ENCODE data around the gene USP53.

Gene USP53

DNA sequence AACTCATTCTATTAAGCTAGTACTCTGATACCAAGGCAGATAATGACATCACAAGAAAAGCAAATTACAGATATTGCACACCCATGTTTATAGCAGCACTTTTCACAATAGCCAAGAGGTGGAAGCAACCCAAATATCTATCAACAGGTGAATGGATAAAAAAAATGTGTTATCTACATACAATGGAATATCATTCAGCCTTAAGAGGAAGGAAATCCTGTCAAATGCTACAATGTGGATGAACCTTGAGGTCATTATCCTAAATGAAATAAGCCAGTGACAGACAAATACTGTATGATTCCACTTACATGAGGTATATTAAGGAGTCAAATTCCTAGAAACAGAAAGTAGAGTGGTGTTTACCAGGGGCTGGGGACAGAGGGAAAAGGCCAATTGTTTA lies 95.1 kb downstream of the USP53 start:
- TF ChIP-seq, protein P1, sequence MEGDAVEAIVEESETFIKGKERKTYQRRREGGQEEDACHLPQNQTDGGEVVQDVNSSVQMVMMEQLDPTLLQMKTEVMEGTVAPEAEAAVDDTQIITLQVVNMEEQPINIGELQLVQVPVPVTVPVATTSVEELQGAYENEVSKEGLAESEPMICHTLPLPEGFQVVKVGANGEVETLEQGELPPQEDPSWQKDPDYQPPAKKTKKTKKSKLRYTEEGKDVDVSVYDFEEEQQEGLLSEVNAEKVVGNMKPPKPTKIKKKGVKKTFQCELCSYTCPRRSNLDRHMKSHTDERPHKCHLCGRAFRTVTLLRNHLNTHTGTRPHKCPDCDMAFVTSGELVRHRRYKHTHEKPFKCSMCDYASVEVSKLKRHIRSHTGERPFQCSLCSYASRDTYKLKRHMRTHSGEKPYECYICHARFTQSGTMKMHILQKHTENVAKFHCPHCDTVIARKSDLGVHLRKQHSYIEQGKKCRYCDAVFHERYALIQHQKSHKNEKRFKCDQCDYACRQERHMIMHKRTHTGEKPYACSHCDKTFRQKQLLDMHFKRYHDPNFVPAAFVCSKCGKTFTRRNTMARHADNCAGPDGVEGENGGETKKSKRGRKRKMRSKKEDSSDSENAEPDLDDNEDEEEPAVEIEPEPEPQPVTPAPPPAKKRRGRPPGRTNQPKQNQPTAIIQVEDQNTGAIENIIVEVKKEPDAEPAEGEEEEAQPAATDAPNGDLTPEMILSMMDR (IDR thresholded peaks at IDR 0.05; ENCODE audit: low read length, missing control alignments) = no peak
- DNase-seq (ENCODE audit: low read depth) = no peak
- no peak overlapping the region for H3K4me3 ChIP-seq (replicated peaks; ENCODE audit: low read depth, low read length)

DNA sequence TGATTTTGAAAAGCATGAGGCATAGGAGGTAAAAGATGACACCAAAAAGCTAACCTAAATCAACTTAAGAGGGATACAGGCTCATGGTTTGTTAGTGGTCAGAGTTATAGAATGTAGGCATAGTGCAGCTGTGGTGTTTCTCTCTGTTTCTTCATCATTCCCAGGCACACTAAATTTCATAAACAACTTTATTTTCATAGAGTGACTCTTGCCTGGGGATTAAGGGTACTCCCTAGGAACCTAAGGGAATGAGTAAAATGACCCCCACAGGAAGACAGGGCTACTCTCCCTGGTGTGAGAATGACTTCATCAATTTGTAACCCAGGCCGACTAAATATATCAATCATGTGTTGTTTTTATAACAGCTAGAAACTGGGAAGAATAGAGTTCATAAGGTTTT lies 98.3 kb downstream of the USP53 start:
- DNase-seq (ENCODE audit: low read depth) = no peak
- no peak overlapping the region for H3K4me3 ChIP-seq (replicated peaks; ENCODE audit: low read depth, low read length)
- TF ChIP-seq, protein P1 (IDR thresholded peaks at IDR 0.05; ENCODE audit: low read length, missing control alignments) = no peak

DNA sequence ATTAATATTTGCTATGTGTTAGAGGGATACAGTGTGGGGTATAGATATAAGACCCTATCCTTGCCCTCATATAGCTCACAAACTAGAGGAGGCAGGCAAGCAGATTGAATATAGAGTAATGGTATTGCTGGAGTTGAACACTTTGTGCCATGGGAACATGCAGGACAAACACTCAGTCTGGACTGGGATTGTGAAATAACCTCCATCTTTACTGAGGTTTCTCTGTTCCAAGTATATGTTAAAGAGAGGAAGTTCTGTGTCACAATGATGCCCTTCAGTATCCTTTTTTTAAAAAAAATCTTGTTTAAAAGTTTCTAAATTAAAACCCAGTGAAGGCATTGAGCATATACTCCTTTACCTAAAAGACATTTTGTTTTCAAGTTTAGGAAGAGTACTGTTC lies 100.7 kb downstream of the USP53 start:
- TF ChIP-seq, protein P1 (IDR thresholded peaks at IDR 0.05; ENCODE audit: low read length, missing control alignments) = no peak
- DNase-seq (ENCODE audit: low read depth) = peak; percentile 21
- H3K4me3 ChIP-seq (replicated peaks; ENCODE audit: low read depth, low read length) = no peak overlapping the region

DNA sequence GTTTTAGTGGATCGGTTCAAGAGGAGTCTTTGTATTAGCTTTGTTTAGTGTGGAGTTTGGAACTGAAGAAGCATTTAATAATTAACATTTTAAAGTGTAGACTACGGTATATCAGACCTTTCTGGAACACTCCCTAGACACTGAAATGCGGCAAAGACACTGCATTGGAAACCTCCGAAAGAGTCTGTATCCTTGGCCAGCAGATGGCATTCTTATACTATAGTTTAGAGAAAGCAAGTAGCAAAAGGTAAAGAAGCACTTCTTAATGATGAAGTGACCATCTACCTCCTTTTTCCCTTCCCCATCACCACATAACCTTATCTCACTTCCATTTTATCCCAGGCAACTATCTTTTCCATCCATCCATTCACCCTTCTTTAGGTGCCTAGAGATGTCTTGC lies 101.8 kb downstream of the USP53 start:
- TF ChIP-seq, protein P1 (IDR thresholded peaks at IDR 0.05; ENCODE audit: low read length, missing control alignments) = peak; percentile 61
- DNase-seq (ENCODE audit: low read depth) = peak; percentile 67
- H3K4me3 ChIP-seq (replicated peaks; ENCODE audit: low read depth, low read length) = no peak overlapping the region

DNA sequence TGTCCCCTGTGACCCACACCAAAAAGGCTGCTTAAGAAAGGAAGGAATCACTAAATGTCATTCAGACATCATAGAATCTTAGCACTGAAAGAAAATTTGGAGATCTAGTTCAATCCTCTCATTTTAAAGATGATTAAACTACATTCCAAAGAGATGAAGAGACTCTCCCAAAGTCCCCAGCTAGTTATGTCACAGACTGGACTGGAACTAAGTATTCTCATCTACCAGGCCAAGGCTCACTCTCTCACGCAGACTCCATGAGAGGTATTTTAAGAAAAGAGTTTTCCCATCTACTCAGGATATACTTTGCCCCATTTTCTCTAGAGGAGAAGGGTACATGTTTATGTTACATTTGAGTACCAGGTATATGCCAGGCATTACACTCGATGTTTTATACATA lies 102.5 kb downstream of the USP53 start:
- no peak overlapping the region for H3K4me3 ChIP-seq (replicated peaks; ENCODE audit: low read depth, low read length)
- TF ChIP-seq, protein P1 (IDR thresholded peaks at IDR 0.05; ENCODE audit: low read length, missing control alignments) = no peak
- no peak for DNase-seq (ENCODE audit: low read depth)

DNA sequence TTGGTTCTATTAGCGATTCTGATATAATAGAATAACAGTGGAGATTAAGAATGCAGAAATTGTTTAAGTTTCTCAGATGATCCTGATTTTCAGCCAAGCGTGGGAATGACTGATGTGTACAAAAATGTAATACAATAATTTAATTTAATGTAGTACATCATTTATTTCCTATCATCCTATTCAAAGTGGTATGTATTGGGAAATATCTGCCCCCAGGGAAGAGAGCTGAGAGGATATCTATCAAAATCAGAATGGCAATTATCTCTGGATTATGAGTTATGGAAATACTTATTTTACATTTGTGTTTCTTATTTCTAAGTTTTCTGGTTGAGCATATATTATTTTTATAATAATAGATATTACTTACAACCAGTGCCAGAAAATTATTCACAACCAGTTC lies 105.5 kb downstream of the USP53 start:
- no peak overlapping the region for H3K4me3 ChIP-seq (replicated peaks; ENCODE audit: low read depth, low read length)
- TF ChIP-seq, protein P1 (IDR thresholded peaks at IDR 0.05; ENCODE audit: low read length, missing control alignments) = no peak
- no peak for DNase-seq (ENCODE audit: low read depth)

DNA sequence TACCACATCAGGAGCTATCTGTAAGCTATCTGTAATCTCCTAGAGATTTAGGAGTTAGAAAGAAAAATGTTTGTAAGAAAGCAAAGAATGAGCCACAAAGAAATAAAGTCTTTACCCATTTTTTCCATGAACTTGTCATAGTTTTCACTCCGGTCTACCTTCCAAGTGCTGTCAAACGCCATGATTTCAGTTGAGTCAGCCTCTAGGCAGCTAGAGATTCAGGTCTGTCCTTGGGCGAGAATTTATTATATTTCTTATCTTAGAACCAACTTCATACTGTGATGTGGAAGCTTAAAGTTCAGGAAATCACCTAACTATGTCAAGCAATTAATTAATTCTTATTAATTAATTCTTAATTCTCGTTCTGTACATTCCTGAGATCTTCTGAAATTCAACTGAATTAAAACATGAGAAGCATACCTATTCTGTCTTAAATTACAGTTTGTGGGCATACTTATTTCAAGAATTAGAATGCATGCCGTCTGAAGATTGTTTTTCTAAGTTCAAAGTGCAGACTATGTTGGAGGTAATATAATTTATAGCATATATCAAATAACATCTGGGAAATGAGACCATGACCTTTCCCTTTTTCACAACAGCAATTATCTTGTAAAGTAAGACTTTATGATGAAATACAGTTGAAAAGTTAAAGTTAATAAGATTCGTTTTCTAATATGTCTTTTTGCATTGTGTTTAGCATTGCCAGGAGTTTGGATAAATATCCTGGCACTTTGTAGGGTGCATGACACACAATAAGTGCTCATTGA lies 109.6 kb downstream of the USP53 start, which contains the start of gene FABP2:
Gene FABP2, minus strand, starts transcription at position 218 of the 767 bp plus-strand sequence. Its CDS starts 36 bp downstream, at position 182.
- no peak for DNase-seq (ENCODE audit: low read depth)
- no peak within 1 kb of the TSS for H3K4me3 ChIP-seq (replicated peaks; ENCODE audit: low read depth, low read length)
- TF ChIP-seq, protein P1 (IDR thresholded peaks at IDR 0.05; ENCODE audit: low read length, missing control alignments) = no peak
